Progenitor cell of endocrine pancreas (in vitro differentiated cells): Measurements from ENCODE around the gene DBNDD2. TPM values are rescaled to one million over a fixed set of nuclear protein-coding genes. Genes with fewer than 3 reads are reported as not detected.

Experiments used
- DNase-seq: peaks from one replicate; pipeline ENCODE4 v3.0.0; 2021; ENCODE audit warnings: low spot score; ENCODE audit not compliant: unreplicated experiment
- H3K27ac Mint-ChIP-seq: 2 replicates; pipeline ENCODE4 v1.8.0; 2021; ENCODE audit warnings: mild to moderate bottlenecking, moderate library complexity, mixed read lengths
- H3K27me3 Mint-ChIP-seq: 2 replicates; pipeline ENCODE4 v1.8.0; 2021; ENCODE audit warnings: mixed read lengths
- H3K36me3 Mint-ChIP-seq: 2 replicates; pipeline ENCODE4 v1.8.0; 2022; ENCODE audit warnings: mixed read lengths; ENCODE audit not compliant: insufficient read depth
- H3K4me1 Mint-ChIP-seq: 2 replicates; pipeline ENCODE4 v1.8.0; 2021; ENCODE audit warnings: low read depth, mixed read lengths
- H3K4me3 Mint-ChIP-seq: 2 replicates; pipeline ENCODE4 v1.8.0; 2021; ENCODE audit warnings: low read depth, mild to moderate bottlenecking, moderate library complexity, mixed read lengths
- H3K9me3 Mint-ChIP-seq: 2 replicates; pipeline ENCODE4 v1.8.0; 2021; ENCODE audit warnings: low read depth, mixed read lengths
- CTCF ChIP-seq: fragments of 200-600 bp; sonication (generic); IDR thresholded peaks from one replicate; pipeline ENCODE4 v1.5.0; 2021; ENCODE audit warnings: antibody characterized with exemption, mild to moderate bottlenecking; ENCODE audit not compliant: unreplicated experiment
- total RNA-seq: library from RNA; stranded (reverse); gene quantifications from 2 replicates; pipeline ENCODE4 v1.2.1, GENCODE V29; 2021

DBNDD2 gene
- total RNA-seq, 1 donor from 2014 or later = 23.2 TPM

DNA sequence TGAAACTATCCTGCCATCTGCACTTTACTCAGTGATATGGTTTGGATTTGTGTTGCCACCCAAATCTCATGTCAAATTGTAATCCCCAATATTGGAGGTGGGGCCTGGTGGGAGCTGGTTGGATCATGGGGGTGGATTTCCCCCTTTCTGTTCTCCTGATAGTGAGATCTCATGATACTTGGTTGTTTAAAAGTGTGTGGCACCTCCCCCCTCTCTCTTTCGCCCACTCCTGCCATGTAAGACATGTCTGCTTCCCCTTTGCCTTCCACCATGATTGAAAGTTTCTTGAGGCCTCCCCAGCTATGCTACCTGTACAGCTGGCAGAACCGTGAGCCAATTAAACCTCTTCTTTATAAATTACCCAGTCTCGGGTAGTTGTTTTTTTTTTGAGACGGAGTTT, 25.9 kb downstream of the DBNDD2 start:
- Mint-ChIP-seq H3K27me3 (peaks cover 9% of the 10 kb centered on the region), H3K27ac (no peak overlapping the region), H3K36me3 (peaks cover 6% of the 10 kb centered on the region), H3K9me3 (no peaks in the 10 kb centered on the region), H3K4me3 (no peak overlapping the region), H3K4me1 (no peaks in the 10 kb centered on the region)
- no peak for DNase-seq
- TF ChIP-seq CTCF = no peak

GRCh38 chr20:45436732-45437485, 28.8 kb downstream of the DBNDD2 start:
- peaks cover 4% of the 10 kb centered on the region for H3K36me3 Mint-ChIP-seq
- peak overlapping the region; percentile 78 for H3K4me3 Mint-ChIP-seq
- peak; percentile 95 for TF ChIP-seq CTCF
- H3K4me1 Mint-ChIP-seq = peaks cover 9% of the 10 kb centered on the region
- H3K27ac Mint-ChIP-seq = peak overlapping the region; percentile 13
- no peaks in the 10 kb centered on the region for H3K9me3 Mint-ChIP-seq
- peak; percentile 82 for DNase-seq
- peaks cover 9% of the 10 kb centered on the region for H3K27me3 Mint-ChIP-seq

DNA sequence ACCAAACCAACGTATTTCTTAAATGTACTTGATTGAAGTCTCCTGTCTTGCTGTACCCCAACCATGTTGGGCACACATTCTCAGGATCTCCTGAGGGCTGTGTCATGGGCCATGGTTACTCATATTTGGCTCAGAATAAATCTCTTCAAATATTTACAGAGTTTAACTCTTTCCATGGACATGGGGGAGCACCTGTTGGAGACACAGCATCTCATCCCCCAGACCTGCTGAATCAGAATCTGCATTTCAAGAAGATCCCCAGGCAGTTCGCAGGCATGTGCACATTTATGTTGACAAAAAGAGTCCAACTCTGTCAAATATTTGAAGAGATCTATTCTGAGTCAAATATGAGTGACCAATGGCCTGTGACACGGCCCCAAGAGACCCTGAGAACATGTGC, 32.3 kb downstream of the DBNDD2 start:
- no peaks in the 10 kb centered on the region for H3K9me3 Mint-ChIP-seq
- DNase-seq = no peak
- H3K36me3 Mint-ChIP-seq = no peaks in the 10 kb centered on the region
- H3K27ac Mint-ChIP-seq = no peak overlapping the region
- H3K4me1 Mint-ChIP-seq = peaks cover 27% of the 10 kb centered on the region
- no peak for TF ChIP-seq CTCF
- H3K27me3 Mint-ChIP-seq = peaks cover 9% of the 10 kb centered on the region
- H3K4me3 Mint-ChIP-seq = no peak overlapping the region

GRCh38 chr20:45440891-45441685, 33.0 kb downstream of the DBNDD2 start:
- H3K4me3 Mint-ChIP-seq = no peak overlapping the region
- TF ChIP-seq CTCF = no peak
- H3K4me1 Mint-ChIP-seq = peaks cover 33% of the 10 kb centered on the region
- no peak for DNase-seq
- H3K36me3 Mint-ChIP-seq = no peaks in the 10 kb centered on the region
- peaks cover 2% of the 10 kb centered on the region for H3K27me3 Mint-ChIP-seq
- H3K9me3 Mint-ChIP-seq = no peaks in the 10 kb centered on the region
- no peak overlapping the region for H3K27ac Mint-ChIP-seq

DNA sequence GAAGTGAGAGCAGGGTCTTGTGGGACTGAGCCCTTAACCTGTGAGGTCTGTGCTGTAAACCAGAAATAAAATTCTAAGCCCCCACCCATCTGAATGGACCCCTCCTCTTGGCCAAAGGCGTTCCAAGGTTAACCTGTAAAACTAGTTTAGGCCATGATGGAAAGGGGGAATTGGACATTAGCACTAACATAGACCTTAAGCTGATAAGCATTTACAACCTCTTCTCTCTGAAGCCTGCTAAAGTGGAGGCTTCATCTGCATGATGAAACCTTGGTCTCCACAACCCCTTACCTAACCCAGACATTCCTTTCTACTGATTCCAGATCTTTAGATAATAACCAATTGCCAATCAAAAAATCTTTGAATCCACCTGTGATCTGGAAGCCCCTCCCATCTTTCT, 33.7 kb downstream of the DBNDD2 start:
- no peak overlapping the region for H3K27ac Mint-ChIP-seq
- no peaks in the 10 kb centered on the region for H3K27me3 Mint-ChIP-seq
- no peak for TF ChIP-seq CTCF
- H3K36me3 Mint-ChIP-seq = no peaks in the 10 kb centered on the region
- no peak overlapping the region for H3K4me3 Mint-ChIP-seq
- DNase-seq = no peak
- H3K4me1 Mint-ChIP-seq = peaks cover 34% of the 10 kb centered on the region
- H3K9me3 Mint-ChIP-seq = no peaks in the 10 kb centered on the region
